AG09319 (cell line): ENCODE measurements around the gene RTKN.
A peak's percentile ranks its signal among the peaks of the same experiment; 100 is the strongest.

Source experiments
- DNase-seq: peaks from one replicate; pipeline ENCODE4 v3.0.0-alpha.2; 2010; ENCODE audit warnings: low read depth; ENCODE audit errors: extremely low read depth
- TF ChIP-seq, protein P1 (sequence below): IDR thresholded peaks from 2 replicates; pipeline ENCODE4 v1.5.1; 2011; ENCODE audit warnings: low read depth, mild to moderate bottlenecking, inconsistent platforms, low read length, moderate library complexity

The RTKN gene

GRCh38 chr2:74407682-74408081 is 34.1 kb downstream of the RTKN start:
- DNase-seq = no peak
- TF ChIP-seq, protein P1, sequence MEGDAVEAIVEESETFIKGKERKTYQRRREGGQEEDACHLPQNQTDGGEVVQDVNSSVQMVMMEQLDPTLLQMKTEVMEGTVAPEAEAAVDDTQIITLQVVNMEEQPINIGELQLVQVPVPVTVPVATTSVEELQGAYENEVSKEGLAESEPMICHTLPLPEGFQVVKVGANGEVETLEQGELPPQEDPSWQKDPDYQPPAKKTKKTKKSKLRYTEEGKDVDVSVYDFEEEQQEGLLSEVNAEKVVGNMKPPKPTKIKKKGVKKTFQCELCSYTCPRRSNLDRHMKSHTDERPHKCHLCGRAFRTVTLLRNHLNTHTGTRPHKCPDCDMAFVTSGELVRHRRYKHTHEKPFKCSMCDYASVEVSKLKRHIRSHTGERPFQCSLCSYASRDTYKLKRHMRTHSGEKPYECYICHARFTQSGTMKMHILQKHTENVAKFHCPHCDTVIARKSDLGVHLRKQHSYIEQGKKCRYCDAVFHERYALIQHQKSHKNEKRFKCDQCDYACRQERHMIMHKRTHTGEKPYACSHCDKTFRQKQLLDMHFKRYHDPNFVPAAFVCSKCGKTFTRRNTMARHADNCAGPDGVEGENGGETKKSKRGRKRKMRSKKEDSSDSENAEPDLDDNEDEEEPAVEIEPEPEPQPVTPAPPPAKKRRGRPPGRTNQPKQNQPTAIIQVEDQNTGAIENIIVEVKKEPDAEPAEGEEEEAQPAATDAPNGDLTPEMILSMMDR = no peak

- TF ChIP-seq, protein P1 = no peak
- DNase-seq = no peak
These were observed 35.7 kb downstream of the RTKN start for GRCh38 chr2:74406035-74406434.

GRCh38 chr2:74401891-74402290 is 39.8 kb downstream of the RTKN start:
- TF ChIP-seq, protein P1 = no peak
- no peak for DNase-seq

GRCh38 chr2:74399785-74400184 is 42.0 kb downstream of the RTKN start:
- no peak for DNase-seq
- TF ChIP-seq, protein P1 = peak; percentile 58

- TF ChIP-seq, protein P1 = no peak
- DNase-seq = no peak
These were observed 45.6 kb downstream of the RTKN start for GRCh38 chr2:74396149-74396548.

DNA sequence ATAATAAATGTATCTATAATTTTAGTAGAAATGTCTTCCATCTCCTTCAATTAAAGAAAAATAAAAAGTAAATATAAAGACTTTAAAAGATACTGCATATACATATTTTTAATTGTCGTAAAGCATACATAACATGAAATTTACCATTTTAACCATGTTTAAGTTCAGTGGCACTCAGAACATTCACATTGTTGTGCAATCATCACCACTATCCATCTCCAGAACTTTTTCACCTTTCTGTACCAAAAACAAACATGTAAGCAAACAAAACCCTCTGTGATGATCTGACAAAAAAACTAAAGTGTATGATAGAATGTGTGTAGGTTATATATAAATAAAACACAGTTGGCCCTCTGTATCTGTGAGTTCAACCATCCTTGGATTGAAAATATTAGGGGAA is 48.2 kb downstream of the RTKN start:
- TF ChIP-seq, protein P1 = no peak
- DNase-seq = no peak

- DNase-seq = no peak
- TF ChIP-seq, protein P1 = no peak
These were observed 49.3 kb downstream of the RTKN start for GRCh38 chr2:74392449-74392743.
